NCI-H345 treated with DMSO at 0.1 percent for 48 hours (cell line): ENCODE measurements around the gene TRPM2.

Experiments used
- DNase-seq: peaks from one replicate; lab custom pipeline; 2025; ENCODE audit not compliant: unreplicated experiment; lab: John Stamatoyannopoulos, UW

TRPM2 gene

DNA sequence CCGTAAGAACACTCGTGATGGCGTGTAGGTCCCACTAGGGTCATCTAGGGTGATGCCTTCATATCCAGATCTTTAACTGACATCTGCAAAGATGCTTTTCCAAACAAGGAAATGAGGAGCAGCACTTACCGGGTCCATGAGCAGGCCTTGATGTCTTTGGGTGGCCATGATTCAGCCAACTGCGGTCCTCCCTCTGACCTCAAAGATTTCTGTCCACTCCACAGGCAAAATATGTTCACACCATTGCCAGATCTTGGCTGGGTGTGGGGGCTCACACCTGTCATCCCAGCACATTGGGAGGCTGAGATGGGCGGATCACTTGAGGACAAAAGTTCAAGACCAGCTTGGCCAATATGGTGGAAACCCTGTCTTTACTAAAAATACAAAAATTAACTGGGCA lies 18.2 kb downstream of the TRPM2 start:
- DNase-seq = no peak

DNA sequence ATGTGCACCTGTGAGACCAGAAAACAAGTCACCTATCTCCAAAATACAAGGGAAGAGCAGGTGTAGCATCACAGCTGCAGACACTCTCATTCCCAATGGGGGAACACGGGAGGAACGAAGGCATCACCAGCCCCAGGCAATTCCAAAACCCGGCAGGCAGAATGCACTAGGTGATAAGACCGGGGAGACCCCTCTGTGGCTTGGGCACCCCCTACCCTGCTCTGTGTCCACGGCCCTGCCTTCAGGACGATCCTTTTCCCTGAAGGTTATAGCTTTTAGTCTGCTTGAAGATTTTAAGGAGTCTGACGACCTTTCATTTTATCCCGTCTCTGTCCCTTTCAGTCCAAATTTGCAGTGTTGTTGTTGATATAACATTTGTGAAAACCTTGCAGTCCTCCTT lies 19.2 kb downstream of the TRPM2 start:
- DNase-seq = no peak

- DNase-seq = no peak
These were observed 21.3 kb downstream of the TRPM2 start for GRCh38 chr21:44374601-44375280.

- no peak for DNase-seq
These were observed 21.8 kb downstream of the TRPM2 start for GRCh38 chr21:44375281-44375651.

DNA sequence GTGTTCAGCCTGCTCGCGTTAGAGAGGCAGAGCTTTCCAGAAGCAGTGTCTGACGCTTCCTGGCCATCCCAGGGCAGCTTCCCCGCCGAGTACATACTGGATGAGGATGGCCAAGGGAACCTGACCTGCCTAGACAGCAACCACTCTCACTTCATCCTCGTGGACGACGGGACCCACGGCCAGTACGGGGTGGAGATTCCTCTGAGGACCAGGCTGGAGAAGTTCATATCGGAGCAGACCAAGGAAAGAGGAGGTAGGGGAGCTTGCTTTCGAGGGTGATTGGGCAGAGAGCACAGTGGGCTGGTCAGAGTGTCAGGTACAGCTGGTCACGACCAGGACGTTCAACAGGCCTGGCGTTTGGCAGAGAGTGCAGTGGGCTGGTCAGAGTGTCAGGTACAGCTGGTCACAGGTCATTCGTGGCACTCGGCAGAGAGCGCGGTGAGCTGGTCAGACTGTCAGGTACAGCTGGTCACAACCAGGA lies 22.4 kb downstream of the TRPM2 start:
- no peak for DNase-seq

DNA sequence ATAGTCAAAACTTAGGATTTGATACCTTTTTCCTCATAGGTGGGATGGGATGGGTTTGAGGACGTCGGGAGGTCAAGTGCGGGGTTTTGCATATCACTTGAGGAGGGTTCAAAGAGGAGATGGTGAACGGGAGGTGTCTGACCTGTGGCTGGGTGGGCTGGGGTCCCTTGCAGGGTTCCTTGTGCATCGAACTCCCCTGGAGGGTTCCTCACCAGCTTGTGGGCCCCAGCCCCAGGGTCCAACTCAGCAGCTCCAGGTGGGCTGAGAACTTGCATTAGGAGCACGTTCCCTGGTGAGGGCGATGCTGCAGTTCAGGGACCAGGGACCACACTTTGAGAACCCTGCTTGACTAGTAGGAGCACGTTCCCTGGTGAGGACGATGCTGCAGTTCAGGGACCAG lies 23.2 kb downstream of the TRPM2 start:
- DNase-seq = no peak

- DNase-seq = peak; percentile 82
These were observed 23.9 kb downstream of the TRPM2 start for GRCh38 chr21:44377201-44377921.

- DNase-seq = no peak
These were observed 24.7 kb downstream of the TRPM2 start for GRCh38 chr21:44377922-44378645.

DNA sequence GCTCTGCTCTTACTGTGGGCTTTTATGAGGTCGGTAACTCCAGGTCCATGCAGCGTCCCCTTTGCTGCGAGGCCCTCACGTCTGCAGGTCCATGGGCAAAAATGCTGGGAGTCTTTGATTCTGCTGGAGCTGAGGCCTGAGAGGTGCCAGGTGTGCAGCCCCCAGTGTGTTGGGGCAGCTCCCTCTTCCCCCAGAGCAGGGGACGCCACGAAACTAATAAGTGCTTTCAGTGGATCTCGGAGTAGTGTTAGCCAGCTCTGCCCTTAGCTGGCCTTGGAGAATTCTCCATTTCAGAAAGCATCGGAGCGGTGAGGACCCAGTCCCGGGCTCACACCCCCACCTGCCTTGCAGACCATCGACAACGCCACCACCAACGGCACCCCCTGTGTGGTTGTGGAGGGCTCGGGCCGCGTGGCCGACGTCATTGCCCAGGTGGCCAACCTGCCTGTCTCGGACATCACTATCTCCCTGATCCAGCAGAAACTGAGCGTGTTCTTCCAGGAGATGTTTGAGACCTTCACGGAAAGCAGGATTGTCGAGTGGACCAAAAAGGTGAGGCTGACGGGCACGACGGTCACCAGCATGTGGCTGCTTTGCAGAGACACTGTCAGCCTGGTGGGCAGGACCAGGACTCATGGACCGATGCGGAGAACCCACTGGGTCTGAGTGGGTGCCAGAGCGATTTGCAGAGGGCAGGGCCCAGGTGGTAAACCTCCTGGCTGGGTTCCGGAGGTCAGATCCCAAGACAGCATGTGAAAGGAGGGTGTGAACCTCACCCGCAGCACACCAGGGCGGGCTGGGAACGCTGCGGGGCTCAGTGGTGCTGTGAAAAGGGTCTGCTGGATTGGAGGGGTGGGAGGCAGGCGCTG lies 25.5 kb downstream of the TRPM2 start:
- DNase-seq = no peak

GRCh38 chr21:44379515-44379848 lies 26.1 kb downstream of the TRPM2 start:
- DNase-seq = no peak

GRCh38 chr21:44379991-44380865 lies 26.8 kb downstream of the TRPM2 start:
- DNase-seq = no peak

- DNase-seq = no peak
These were observed 27.5 kb downstream of the TRPM2 start for GRCh38 chr21:44380876-44381275.

DNA sequence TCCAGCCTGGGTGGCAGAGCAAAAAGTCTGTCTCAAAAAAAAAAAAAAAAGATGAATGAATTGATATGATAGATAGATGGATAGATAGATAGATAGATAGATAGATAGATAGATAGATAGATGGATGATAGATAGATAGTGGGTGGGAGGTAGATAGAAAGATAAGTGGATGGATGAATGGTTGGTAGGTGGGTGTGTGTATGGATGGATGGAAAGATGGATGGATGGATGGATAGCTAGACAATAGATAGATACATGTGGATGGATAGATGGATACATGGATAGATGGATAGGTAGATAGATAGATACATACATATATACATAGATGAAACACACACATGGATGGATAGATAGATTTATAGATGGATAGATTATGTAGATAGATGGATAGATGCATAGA lies 28.5 kb downstream of the TRPM2 start:
- no peak for DNase-seq

DNA sequence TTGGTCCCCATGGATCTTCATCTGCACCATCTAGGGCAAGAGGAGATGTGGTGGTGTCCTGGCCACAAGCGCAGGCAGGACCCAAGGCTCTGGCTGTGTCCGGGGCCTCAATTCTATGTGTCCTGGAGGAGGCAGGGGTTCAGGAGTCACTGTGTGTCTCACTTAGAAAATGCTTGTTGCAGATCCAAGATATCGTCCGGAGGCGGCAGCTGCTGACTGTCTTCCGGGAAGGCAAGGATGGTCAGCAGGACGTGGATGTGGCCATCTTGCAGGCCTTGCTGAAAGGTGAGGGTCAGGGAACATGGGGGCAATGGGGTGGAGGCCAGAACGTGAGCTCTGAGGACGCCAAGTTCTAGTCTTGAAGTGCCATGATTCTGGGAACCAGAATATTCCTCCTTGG lies 29.1 kb downstream of the TRPM2 start:
- no peak for DNase-seq

DNA sequence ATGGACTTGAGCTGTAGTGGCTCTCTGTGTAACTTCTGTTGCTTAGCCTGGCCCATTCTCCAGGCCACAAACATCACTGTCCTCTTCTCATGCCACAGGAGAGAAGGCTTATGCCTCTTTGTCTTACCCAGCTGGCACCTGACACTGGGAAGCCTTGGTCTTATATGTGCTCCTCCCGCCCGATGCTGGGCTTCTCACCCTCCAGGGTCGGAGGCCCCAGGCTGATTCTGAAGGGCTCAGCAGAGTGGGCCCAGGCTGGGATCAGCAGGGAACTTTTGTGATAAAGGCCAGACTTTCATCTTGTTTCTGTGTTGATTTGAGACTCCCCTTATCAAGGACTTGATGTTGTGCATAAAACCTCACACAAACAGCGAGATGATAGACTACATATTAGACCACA lies 29.8 kb downstream of the TRPM2 start:
- no peak for DNase-seq

- DNase-seq = no peak
These were observed 31.5 kb downstream of the TRPM2 start for GRCh38 chr21:44384968-44385367.

- no peak for DNase-seq
These were observed 35.9 kb downstream of the TRPM2 start for GRCh38 chr21:44389335-44389734.

GRCh38 chr21:44390886-44391285 lies 37.5 kb downstream of the TRPM2 start:
- no peak for DNase-seq

DNA sequence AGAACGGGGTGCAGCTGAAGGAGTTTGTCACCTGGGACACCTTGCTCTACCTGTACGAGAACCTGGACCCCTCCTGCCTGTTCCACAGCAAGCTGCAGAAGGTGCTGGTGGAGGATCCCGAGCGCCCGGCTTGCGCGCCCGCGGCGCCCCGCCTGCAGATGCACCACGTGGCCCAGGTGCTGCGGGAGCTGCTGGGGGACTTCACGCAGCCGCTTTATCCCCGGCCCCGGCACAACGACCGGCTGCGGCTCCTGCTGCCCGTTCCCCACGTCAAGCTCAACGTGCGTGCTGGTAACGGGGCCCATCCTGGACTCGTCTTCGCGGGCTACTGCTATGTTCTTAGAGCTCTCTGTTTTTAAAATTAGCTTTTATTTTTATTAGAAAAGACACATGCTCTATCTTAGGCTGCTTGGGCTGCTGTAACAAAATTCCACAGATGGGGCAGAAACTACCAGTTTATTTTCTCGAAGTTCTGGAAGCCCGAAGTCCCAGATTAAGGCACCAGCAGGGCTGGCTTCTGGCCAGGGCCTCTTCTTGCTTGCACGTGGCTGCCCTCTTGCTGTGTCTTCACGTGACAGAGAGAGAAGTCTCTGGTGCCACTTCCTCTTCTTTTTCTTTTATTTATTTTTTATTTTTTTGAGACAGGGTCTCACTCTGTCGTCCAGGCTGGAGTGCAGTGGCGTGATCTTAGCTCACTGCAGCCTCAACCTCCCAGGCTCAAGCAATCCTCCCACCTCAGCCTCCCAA lies 38.1 kb downstream of the TRPM2 start:
- no peak for DNase-seq

DNA sequence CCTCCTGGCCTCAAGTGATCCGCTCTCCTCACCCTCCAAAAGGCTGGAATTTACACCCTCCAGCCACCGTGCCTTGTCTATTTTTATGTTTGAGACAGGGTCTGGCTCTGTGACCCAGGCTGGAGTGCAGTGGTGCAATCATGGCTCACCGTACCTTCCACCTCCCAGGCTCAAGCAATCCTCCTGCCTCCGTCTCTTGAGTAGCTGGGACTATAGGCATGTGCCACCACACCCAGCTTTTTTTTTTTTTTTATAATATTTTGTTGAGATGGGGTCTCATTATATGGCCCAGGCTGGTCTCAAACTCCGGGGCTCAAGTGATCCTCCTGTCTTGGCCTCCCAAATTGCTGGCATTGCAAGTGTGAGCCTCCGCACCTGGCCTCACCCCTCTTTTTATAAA lies 38.8 kb downstream of the TRPM2 start:
- DNase-seq = no peak
